ENCODE results near the gene COA1. TPM values are rescaled to one million over a fixed set of nuclear protein-coding genes. Genes with fewer than 3 reads are reported as not detected.

COA1 gene
- polyA plus RNA-seq, 1 donor (not counting 4 experiments of a cell fraction or from before 2014, with no cell fraction given) = 32.2 TPM

DNA sequence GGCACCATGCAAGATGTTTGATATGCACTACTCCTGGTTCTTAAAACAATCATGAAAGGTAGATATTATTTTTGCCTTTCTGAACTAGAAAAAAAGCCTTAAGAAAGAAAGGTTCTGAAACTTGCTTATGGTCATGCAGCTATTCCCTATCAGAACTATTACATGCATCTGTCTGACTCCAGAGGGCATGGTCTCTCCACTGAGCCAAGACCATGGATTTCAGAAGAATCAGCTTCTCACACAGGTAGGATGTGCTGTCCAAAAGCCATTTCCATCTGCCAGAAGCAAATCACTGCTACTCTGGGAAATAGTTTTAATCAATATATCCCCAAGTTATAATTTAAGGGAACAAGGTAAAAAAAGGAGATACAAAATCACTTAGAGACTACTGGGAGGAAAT, 77.0 kb downstream of the COA1 start:
- TF ChIP-seq EZH2 (IDR thresholded peaks at IDR 0.05; ENCODE audit: low read length) (no peak), CTCF (optimal IDR thresholded peaks at IDR 0.05 in 1 of 3, IDR thresholded peaks at IDR 0.05 in 1 of 3, conservative IDR thresholded peaks at IDR 0.05 in 1 of 3; ENCODE audit: extremely low read depth in 1 of 3, insufficient read depth in 2 of 3, low read length in 3 of 3) (peak in 1 of 3 experiments; percentile 23)
- Histone ChIP-seq H2AFZ (ENCODE audit: control insufficient read depth, low read length) (no peak overlapping the region), H3K79me2 (ENCODE audit: control insufficient read depth, insufficient read depth, low read length) (peaks cover 18% of the 10 kb centered on the region), H3K4me2 (ENCODE audit: control insufficient read depth, extremely low read depth, insufficient read depth, low read depth, low read length) (no peak overlapping the region), H3K9ac (ENCODE audit: control insufficient read depth, extremely low read depth, insufficient read depth, low read length) (no peak overlapping the region), H3K4me3 (ENCODE audit: control insufficient read depth in 2 of 3, extremely low read depth in 1 of 3, insufficient read depth in 2 of 3, low read depth in 1 of 3, low read length in 3 of 3) (no peak overlapping the region), H3K27me3 (ENCODE audit: control insufficient read depth, extremely low read depth, insufficient read depth, low read length) (no peaks in the 10 kb centered on the region), H4K20me1 (ENCODE audit: control insufficient read depth, extremely low read depth, insufficient read depth, low read length) (no peaks in the 10 kb centered on the region), H3K27ac (ENCODE audit: control insufficient read depth, insufficient read depth, low read length) (no peak overlapping the region), H3K9me1 (ENCODE audit: control insufficient read depth, extremely low read depth, insufficient read depth, low read length) (no peaks in the 10 kb centered on the region), H3K36me3 (ENCODE audit: control insufficient read depth in 2 of 2, extremely low read depth in 1 of 2, insufficient read depth in 2 of 2, low read length in 2 of 2) (peaks cover 0 to 4% of the 10 kb centered on the region in 2 experiments), H3K4me1 (ENCODE audit: control insufficient read depth, extremely low read depth, insufficient read depth, low read length) (peaks cover 54% of the 10 kb centered on the region), H3K9me3 (ENCODE audit: control insufficient read depth, low read depth, low read length) (no peaks in the 10 kb centered on the region)
- dilution Hi-C loops (cut with MboI; ENCODE audit: extremely low pct_ligation_motif_present, low sequenced_read_pairs) = no loop called here
- DNase-seq (ENCODE audit: low read depth, low spot score) (no peak), FAIRE-seq (no peak)

DNA sequence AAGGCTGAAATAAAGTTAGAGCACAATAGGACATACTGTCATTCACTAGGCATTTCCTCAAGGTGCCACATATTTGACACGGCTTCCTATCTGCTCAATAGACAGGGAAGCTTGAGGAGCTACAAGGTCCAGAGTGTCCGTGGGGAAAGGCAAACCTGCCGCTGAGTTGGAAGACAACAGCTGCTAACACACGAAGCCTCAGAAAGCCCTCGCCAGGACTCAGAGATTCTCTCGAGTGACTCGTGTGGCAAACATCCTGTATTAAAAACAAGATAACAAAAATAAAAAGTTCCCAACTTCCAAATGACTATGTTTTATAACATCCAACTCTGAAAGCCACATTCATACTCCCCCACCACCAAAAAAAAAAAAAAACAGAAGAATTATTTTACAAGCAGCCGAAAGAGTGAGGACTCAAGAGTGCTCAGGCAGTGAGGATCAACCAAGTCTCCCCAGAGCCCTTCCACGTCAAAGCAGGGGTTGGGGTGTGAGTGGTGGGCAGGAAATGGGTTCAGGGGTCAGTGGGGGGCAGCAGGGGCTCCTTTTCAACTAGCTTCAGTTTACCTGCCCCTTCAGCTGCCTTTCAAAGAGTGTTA, 78.8 kb downstream of the COA1 start:
- Histone ChIP-seq H3K36me3 (ENCODE audit: control insufficient read depth in 2 of 2, extremely low read depth in 1 of 2, insufficient read depth in 2 of 2, low read length in 2 of 2) (peaks cover 0 to 12% of the 10 kb centered on the region in 2 experiments), H3K27ac (ENCODE audit: control insufficient read depth, insufficient read depth, low read length) (peak overlapping the region; percentile 52), H3K9me3 (ENCODE audit: control insufficient read depth, low read depth, low read length) (no peaks in the 10 kb centered on the region), H3K4me1 (ENCODE audit: control insufficient read depth, extremely low read depth, insufficient read depth, low read length) (peaks cover 60% of the 10 kb centered on the region), H2AFZ (ENCODE audit: control insufficient read depth, low read length) (no peak overlapping the region), H4K20me1 (ENCODE audit: control insufficient read depth, extremely low read depth, insufficient read depth, low read length) (no peaks in the 10 kb centered on the region), H3K9me1 (ENCODE audit: control insufficient read depth, extremely low read depth, insufficient read depth, low read length) (no peaks in the 10 kb centered on the region), H3K79me2 (ENCODE audit: control insufficient read depth, insufficient read depth, low read length) (peaks cover 9% of the 10 kb centered on the region), H3K27me3 (ENCODE audit: control insufficient read depth, extremely low read depth, insufficient read depth, low read length) (no peaks in the 10 kb centered on the region), H3K4me2 (ENCODE audit: control insufficient read depth, extremely low read depth, insufficient read depth, low read depth, low read length) (peak overlapping the region; percentile 71), H3K4me3 (ENCODE audit: control insufficient read depth in 2 of 3, extremely low read depth in 1 of 3, insufficient read depth in 2 of 3, low read depth in 1 of 3, low read length in 3 of 3) (no peak overlapping the region), H3K9ac (ENCODE audit: control insufficient read depth, extremely low read depth, insufficient read depth, low read length) (peak overlapping the region; percentile 35)
- TF ChIP-seq CTCF (optimal IDR thresholded peaks at IDR 0.05 in 1 of 3, IDR thresholded peaks at IDR 0.05 in 1 of 3, conservative IDR thresholded peaks at IDR 0.05 in 1 of 3; ENCODE audit: extremely low read depth in 1 of 3, insufficient read depth in 2 of 3, low read length in 3 of 3) (no peak), EZH2 (IDR thresholded peaks at IDR 0.05; ENCODE audit: low read length) (no peak)
- FAIRE-seq = no peak
- no peak for DNase-seq (ENCODE audit: low read depth, low spot score)
- dilution Hi-C loops (cut with MboI; ENCODE audit: extremely low pct_ligation_motif_present, low sequenced_read_pairs) = no loop called here
